DMS153 treated with DMSO at 0.1 percent for 48 hours (cell line): ENCODE results near the gene SMOC2.

Source experiments
- DNase-seq: peaks from one replicate; lab custom pipeline; 2025; ENCODE audit not compliant: unreplicated experiment; lab: John Stamatoyannopoulos, UW

The SMOC2 gene

GRCh38 chr6:168641446-168641845, 200.5 kb downstream of the SMOC2 start:
- no peak for DNase-seq

- DNase-seq: no peak
Measured at GRCh38 chr6:168643401-168643800, 202.4 kb downstream of the SMOC2 start.

DNA sequence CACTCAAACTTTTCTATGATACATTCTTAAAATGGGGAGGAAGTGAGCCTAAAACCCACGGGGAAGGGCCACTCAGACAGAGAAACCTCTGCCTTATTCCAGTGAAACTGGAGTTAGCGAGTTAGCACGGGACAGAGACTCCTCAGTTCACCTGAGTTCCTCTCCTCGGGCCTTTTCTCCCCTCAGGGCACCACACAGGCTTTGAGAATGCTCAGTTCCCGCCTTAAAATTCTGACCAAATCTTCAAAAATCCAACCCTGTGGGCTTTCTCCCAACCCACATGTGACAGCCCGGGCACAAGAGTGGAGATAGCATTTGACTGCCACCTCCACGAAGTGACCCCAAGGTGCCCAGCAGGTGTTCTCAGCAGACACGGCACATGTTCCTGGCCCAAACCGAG, 204.3 kb downstream of the SMOC2 start:
- no peak for DNase-seq

DNA sequence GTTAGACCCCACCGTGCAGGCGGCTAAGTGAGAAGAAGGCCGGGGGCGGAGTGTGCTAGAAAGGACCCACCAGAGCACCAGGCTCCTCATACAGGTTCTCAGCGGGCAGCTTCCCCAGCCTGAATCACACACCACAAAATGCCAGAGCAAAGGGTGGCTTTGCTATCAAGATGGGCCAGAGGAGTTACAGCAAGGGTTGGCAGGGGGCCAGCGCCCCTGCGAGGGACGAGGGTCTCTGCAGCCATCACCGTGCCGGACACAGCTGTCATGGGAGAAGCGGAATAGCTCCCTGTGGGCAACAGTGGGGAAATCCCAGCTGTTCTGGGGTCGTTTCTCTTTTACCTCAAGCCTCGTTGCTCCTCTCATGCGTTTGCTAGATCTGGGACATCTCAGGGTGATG, 206.3 kb downstream of the SMOC2 start:
- no peak for DNase-seq

DNA sequence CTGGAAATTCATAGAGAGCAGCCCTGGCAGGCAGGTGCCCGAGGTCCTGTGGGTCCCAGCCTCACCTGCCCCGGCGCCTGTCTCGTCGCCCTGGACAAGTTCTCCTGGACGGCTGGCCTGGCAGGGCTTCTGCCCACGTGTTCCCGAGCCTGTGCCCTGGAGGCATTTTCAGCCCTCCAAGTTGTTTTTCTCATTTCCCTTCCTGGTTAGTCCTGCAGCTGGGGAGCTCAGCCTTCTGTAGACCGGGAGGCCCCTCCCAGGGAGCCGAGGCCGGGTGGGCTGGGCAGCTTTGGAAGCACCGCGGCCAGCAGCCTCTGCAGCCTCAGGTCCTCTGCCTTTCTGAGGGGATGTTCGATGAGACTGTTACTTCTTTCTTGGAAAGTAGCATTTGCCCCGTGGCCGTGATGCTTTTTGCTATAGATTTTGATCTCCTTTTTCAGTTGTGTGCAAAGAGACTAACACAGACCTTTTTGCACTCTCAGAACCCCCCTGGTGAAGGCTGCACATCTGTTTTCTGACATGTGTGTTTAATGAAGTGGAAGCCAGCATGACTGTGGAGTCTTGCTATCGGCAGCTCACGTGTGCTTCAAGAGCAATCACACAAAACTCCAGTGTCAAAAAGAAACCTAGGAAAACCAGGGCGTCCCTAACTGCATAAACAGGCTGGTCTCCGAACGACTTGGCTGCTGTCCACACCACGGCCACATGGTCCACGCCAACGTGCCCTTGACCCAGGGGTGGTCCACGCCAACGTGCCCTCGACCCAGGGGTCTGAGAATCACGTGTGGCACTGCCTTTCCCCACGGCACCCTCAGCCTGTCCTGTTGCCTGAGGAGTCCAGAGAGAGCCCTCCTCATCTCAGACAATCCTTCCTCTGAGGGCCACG, 207.5 kb downstream of the SMOC2 start:
- DNase-seq: no peak

- no peak for DNase-seq
Measured at GRCh38 chr6:168649209-168649608, 208.2 kb downstream of the SMOC2 start.

DNA sequence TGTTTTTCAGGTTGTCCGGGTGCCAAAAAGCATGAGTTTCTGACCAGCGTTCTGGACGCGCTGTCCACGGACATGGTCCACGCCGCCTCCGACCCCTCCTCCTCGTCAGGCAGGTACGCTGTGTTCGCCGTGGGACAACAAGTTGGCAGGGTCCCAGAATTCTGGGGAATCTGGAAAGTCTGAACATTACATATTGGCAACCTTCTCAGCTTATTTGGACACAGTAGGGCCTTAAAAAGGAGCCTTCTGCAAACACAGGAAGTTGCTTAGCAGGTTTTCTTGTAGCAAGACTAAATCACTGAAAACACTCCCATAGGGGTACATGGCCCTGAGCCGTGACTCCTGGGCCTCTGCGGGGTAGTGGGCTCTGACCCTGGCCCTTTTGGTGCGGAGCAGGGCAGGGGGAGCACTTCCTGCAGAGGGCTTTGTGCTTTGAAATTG, 209.7 kb downstream of the SMOC2 start:
- no peak for DNase-seq

DNA sequence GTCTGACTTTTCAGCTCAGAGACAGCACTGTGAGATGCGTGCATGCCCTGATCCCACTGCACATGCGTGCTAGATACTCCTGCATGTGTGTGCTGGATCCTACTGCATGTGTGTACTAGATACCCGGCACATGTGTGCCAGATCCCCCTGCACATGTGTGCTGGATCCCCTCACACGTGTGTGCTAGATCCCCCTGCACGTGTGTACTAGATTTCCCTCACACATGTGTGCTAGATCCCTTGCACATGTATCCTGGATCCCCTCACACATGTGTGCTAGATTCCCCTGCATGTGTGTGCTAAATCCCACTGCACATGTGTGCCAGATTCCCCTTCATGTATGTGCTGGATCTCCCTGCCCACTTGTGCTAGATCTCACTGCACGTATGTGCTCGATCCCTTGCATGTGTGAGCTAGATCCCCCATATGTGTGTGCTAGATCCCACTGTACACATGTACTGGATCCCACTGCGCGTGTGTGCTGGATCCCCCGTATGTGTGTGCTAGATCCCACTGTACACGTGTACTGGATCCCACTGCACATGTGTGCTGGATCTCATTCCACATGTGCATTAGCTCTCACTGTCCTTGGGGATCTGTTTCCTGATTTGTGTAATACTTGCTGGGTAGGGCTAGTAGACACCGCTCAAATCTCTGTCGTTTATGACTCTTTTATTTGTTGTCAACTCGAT, 214.6 kb downstream of the SMOC2 start:
- DNase-seq: no peak

- no peak for DNase-seq
Measured at GRCh38 chr6:168658059-168658458, 217.1 kb downstream of the SMOC2 start.

DNA sequence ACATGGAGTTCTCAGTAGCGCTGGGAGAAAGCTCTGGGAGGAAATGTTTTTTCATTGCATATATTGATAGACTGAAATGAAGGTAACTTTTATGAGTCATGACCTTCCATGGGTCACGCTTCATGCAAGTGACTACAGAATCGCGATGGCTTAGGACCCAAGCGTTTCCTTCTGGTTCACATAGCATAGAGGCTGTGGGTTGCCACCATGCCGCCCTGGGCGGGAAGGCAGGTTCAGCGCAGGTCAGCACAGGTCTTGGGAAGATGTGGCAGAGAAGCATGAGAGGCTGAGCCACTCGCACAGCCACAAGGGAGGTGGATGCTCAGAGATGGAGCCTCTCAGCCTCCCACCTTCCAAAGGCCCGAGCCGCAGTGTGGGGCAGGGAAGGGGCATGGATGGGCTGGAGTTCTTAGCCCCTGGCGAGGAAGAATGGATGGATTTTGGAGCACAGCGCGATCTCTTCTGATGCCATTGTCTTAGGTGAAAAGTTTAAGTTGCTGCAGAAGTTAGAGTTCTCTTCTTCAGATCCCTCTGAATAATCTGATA, 219.5 kb downstream of the SMOC2 start:
- DNase-seq: no peak

DNA sequence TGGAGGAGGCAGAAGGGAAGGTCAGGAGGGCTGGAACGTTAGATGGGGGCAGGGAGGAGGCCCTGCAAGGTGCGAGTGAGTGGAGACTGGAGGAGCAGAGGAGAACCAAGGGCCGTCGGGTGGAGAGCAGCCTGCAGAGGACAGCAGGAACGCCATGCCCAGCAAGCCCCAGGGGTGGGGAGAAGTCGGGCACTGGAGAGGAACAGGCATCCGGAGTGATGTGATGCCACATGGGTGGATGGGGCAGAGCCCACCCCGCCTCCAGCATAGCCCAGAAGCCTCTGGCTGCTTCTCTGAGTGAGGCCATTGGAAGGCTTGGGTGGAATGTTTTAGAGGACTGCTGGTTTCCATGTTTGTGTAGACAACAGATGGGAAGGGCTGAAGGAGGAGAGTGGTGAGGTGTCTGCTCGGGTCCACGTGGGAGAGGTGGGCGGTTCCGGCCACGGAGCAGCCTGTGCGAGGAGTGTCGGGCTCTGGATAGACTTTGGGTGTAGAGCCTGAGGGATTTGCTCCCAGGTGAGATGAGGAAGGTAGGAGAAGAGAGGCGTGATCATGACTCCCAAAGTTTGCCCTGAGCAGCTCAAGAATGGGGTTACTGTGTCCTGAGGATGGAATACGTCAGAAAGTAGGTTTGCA, 221.4 kb downstream of the SMOC2 start:
- no peak for DNase-seq

- no peak for DNase-seq
Measured at GRCh38 chr6:168663041-168663440, 222.1 kb downstream of the SMOC2 start.

- DNase-seq: no peak
Measured at GRCh38 chr6:168664956-168665355, 224.0 kb downstream of the SMOC2 start.

DNA sequence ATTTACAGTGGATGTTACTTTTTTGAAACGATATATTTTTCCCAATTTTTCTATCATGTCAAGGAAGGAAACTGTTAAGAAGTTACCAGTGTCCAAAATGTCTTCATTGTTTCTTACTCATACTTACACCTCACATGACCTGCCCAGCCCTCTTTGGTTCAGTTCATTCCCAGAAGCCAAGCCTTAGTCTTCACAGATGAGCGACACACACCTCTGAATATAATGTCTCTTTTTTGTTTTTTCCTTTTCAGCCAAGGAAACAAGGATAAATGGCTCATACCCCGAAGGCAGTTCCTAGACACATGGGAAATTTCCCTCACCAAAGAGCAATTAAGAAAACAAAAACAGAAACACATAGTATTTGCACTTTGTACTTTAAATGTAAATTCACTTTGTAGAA, 225.2 kb downstream of the SMOC2 start:
- DNase-seq: no peak

- DNase-seq: no peak
Measured at GRCh38 chr6:168666699-168667427, 225.9 kb downstream of the SMOC2 start.

- DNase-seq: no peak
Measured at GRCh38 chr6:168667428-168667805, 226.4 kb downstream of the SMOC2 start.

DNA sequence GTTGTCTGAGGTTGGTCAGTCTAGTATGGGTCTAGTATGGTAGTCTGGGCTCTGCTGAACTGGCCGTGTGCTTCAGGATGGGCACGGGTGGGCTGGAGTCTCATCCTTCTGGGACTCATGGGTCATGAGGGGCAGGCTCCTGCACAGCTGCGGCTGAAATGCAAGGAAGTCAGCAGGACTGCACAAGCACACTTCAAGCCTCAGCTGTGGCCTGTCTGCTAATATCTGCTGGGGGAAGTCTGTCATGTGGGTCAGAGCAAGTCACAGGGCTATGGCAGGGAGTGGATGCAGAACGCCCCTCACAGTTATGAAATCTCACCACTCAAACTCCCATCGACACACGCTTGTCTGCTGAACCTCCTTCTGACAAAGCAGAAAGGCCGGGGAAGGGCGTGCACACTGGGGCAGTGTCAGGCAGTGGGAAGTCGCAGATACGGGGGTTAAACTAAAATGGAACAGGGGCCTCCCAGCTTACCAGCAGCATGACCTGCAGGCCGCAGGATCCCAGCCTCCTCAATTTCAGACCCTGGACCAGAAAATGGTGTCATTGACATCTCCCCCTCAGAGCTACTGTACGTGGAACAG, 229.5 kb downstream of the SMOC2 start:
- no peak for DNase-seq

DNA sequence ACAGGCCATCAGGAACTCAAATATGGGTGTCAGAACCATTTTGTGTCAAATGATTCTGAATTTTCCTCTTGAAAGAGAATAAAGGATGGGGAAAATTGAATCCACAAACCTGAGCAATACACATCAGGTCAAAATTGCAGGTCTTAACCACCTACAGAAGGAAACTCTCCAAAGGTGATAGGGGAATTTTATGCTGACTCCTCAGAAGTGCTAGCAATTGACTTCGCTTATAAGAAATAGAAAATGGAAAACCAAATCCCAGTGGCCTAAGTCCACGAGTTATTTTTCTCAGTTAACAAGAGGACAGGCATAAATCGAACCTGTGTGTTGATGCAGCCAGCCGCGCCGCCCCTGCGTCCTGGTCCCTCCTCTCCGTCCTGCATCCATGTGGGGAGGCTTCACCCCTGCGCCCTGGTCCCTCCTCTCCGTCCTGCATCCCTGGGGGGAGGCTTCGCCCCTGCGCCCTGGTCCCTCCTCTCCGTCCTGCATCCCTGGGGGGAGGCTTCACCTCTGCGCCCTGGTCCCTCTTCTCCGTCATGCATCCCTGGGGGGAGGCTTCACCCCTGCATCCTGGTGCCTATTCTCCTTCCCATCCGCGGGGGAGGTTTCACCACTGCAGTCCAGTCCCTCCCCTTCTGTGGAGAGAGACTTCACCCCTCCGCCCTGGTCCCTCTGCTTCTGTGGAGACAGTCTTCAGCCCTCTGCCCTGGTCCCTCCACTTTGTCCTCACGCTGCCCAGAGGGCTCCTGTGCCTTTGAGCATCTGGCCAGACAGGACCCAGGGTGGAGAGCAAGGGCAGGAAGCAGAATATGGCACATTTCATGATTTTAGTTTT, 230.3 kb downstream of the SMOC2 start:
- DNase-seq: no peak

GRCh38 chr6:168671863-168672546, 231.0 kb downstream of the SMOC2 start:
- DNase-seq: no peak
